Osteocyte (in vitro differentiated cells): ENCODE results near the gene SLC44A3. TPM values are rescaled to one million over a fixed set of nuclear protein-coding genes. Genes with fewer than 3 reads are reported as not detected.

Source experiments
- DNase-seq: peaks from one replicate; pipeline ENCODE4 v3.0.0; 2021; ENCODE audit warnings: mixed read lengths; ENCODE audit not compliant: unreplicated experiment; ENCODE audit errors: extremely low spot score
- H3K27ac Mint-ChIP-seq: one replicate; pipeline ENCODE4 v1.8.0; 2021; ENCODE audit warnings: mild to moderate bottlenecking, mixed read lengths; ENCODE audit not compliant: unreplicated experiment
- H3K27me3 Mint-ChIP-seq: one replicate; pipeline ENCODE4 v1.8.0; 2021; ENCODE audit warnings: mixed read lengths; ENCODE audit not compliant: unreplicated experiment
- H3K36me3 Mint-ChIP-seq: one replicate; pipeline ENCODE4 v1.8.0; 2021; ENCODE audit warnings: mixed read lengths; ENCODE audit not compliant: unreplicated experiment
- H3K4me1 Mint-ChIP-seq: one replicate; pipeline ENCODE4 v1.8.0; 2021; ENCODE audit warnings: mixed read lengths; ENCODE audit not compliant: unreplicated experiment
- H3K4me3 Mint-ChIP-seq: one replicate; pipeline ENCODE4 v1.8.0; 2021; ENCODE audit warnings: mild to moderate bottlenecking, moderate library complexity, mixed read lengths; ENCODE audit not compliant: unreplicated experiment
- H3K9me3 Mint-ChIP-seq: one replicate; pipeline ENCODE4 v1.8.0; 2021; ENCODE audit warnings: mixed read lengths; ENCODE audit not compliant: unreplicated experiment
- CTCF ChIP-seq: fragments of 200-600 bp; sonication (generic); IDR thresholded peaks from 2 replicates; pipeline ENCODE4 v1.5.0; 2021; ENCODE audit warnings: antibody characterized with exemption, mild to moderate bottlenecking, moderate library complexity
- total RNA-seq: library from RNA; stranded (reverse); gene quantifications from 2 replicates; pipeline ENCODE4 v1.2.1, GENCODE V29; 2021

The SLC44A3 gene
- total RNA-seq, 1 donor from 2014 or later: 2.8 TPM

GRCh38 chr1:94784190-94784515, 36.0 kb upstream of the SLC44A3 start:
- peaks cover 5% of the 10 kb centered on the region for H3K27me3 Mint-ChIP-seq
- TF ChIP-seq CTCF: no peak
- H3K9me3 Mint-ChIP-seq: peaks cover 5% of the 10 kb centered on the region
- H3K36me3 Mint-ChIP-seq: peaks cover 3% of the 10 kb centered on the region
- DNase-seq: no peak
- H3K27ac Mint-ChIP-seq: peak overlapping the region; percentile 85
- no peak overlapping the region for H3K4me3 Mint-ChIP-seq
- peaks cover 15% of the 10 kb centered on the region for H3K4me1 Mint-ChIP-seq

- Mint-ChIP-seq H3K4me1 (peaks cover 33% of the 10 kb centered on the region), H3K9me3 (peaks cover 5% of the 10 kb centered on the region), H3K27ac (no peak overlapping the region), H3K36me3 (peaks cover 3% of the 10 kb centered on the region), H3K4me3 (no peak overlapping the region), H3K27me3 (no peaks in the 10 kb centered on the region)
- DNase-seq: no peak
- TF ChIP-seq CTCF: no peak
Measured at GRCh38 chr1:94787691-94788090, 32.5 kb upstream of the SLC44A3 start.

- H3K36me3 Mint-ChIP-seq: peaks cover 3% of the 10 kb centered on the region
- H3K27me3 Mint-ChIP-seq: no peaks in the 10 kb centered on the region
- no peak for DNase-seq
Measured at GRCh38 chr1:94790246-94790645, 29.9 kb upstream of the SLC44A3 start.

GRCh38 chr1:94790670-94791069, 29.5 kb upstream of the SLC44A3 start:
- no peak overlapping the region for H3K27ac Mint-ChIP-seq
- H3K9me3 Mint-ChIP-seq: peaks cover 5% of the 10 kb centered on the region
- TF ChIP-seq CTCF: no peak
- no peak overlapping the region for H3K4me3 Mint-ChIP-seq
- DNase-seq: no peak
- peaks cover 3% of the 10 kb centered on the region for H3K36me3 Mint-ChIP-seq
- H3K4me1 Mint-ChIP-seq: peaks cover 31% of the 10 kb centered on the region
- no peaks in the 10 kb centered on the region for H3K27me3 Mint-ChIP-seq

More at GRCh38 chr1:94790246-94790645, 29.9 kb upstream of the SLC44A3 start:
- Mint-ChIP-seq H3K27ac (no peak overlapping the region), H3K4me1 (peaks cover 29% of the 10 kb centered on the region), H3K9me3 (peaks cover 5% of the 10 kb centered on the region), H3K4me3 (no peak overlapping the region)
- no peak for TF ChIP-seq CTCF

GRCh38 chr1:94792473-94793295, 27.5 kb upstream of the SLC44A3 start:
- H3K4me3 Mint-ChIP-seq: peak overlapping the region; percentile 38
- H3K27ac Mint-ChIP-seq: peak overlapping the region; percentile 89
- no peak for DNase-seq

More at GRCh38 chr1:94792473-94793295, 27.5 kb upstream of the SLC44A3 start:
- Mint-ChIP-seq H3K36me3 (peaks cover 3% of the 10 kb centered on the region), H3K4me1 (peaks cover 36% of the 10 kb centered on the region), H3K9me3 (peaks cover 5% of the 10 kb centered on the region), H3K27me3 (no peaks in the 10 kb centered on the region)
- TF ChIP-seq CTCF: peak; percentile 40
